HG03280 (cell line): ENCODE data around the gene KIRREL1.

ENCODE experiments used
- ATAC-seq: cut with Tn5 transposase; IDR thresholded peaks from one replicate; pipeline ENCODE4 v1.9.1; 2021; ENCODE audit warnings: mild to moderate bottlenecking, moderate library complexity; ENCODE audit not compliant: unreplicated experiment

Gene KIRREL1

DNA sequence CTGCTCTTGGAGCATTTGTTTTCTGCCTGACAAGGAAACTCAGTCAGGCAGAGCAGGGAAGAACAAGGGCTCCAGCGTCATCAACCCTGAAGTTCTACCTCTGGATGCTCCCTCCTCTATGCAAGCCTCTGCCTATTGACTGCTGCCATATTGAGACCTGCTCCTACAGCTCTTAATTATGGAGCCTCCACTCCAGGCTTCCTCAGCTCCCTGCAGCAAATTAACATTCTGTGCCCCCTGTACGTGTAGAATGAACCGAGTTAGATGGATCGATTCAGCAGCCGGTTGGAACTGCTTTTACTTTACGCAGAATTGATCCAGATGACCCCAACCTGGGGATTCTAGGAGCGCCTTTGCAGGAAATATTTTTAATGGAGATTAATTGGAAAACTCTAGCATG, 68.7 kb downstream of the KIRREL1 start:
- no peak for ATAC-seq

DNA sequence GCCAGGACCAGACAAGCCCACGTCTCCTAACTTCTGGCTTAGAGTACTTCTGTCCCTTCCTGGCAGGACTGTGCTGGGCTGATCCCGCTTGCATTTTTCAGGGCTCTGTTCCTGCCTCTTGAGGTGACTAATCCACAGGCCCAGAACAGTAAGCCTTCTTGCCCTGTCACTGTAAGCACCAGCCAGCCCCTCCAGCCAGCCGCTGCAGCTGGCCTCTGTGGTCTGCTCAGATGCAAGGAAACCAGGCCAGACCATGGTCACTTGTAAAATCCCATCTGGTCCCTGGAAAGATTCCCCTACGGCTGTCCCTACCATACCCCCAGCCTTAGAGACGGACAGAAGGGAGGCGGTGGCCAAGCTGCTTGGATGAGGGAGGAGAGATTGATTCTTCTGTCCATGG, 74.2 kb downstream of the KIRREL1 start:
- no peak for ATAC-seq

DNA sequence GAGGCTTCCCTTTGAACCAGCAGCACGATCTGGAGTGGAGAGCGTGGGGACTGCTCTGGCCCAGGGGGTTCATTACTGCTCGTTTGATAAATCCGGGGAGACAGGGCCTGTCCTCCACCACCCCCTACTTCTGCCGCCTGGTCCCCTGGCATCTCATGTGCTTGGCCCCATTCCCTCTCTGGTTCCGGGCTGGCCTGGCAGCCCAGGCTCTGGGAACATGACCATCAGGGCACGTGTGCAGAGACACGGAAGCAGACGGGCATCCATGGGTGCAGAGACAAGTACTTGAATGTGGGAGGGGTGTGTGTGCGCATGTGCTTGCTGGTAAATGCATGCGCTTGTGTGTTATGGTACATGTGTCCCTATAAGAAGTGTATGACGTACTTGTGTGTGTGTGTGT, 75.5 kb downstream of the KIRREL1 start:
- ATAC-seq: no peak

DNA sequence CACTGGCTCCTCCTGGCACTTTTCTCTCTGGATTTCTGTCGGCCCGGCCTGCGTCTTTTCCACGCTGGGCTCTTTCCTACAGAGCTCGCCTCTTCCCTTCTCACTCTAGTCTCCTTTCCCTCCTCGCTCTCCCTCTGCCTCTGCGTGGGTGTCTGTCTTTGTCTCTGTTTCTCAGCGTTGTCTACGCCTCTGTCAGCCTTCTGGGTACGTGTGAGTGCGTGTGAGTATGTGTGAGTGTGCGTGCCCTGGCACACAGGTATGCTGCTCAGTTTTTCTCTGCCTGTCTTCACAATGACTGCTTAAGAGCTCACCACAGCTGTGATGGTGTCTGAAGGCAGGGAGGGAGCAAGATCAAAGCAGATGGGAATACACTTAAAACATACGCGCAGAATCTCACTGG, 77.7 kb downstream of the KIRREL1 start:
- ATAC-seq: no peak

DNA sequence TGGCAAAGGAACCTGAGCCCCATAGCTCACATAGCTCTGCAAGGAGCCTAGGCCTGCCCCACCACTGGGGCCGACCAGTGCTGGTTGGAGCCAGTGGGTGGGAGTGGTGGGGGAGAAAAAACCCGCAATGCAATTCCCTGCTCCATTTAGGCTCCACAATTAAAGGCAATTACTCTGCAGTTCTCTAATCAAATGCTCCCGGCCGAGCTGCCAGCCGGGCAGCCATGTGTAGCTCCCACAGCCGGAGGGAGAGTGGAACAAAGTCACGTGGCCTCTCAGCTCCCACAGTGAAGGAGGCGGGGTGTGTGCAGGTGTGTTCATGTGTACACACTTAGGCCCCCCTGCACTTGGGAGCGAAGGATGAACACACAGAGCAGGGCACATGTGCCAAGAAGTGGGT, 81.6 kb downstream of the KIRREL1 start:
- no peak for ATAC-seq

DNA sequence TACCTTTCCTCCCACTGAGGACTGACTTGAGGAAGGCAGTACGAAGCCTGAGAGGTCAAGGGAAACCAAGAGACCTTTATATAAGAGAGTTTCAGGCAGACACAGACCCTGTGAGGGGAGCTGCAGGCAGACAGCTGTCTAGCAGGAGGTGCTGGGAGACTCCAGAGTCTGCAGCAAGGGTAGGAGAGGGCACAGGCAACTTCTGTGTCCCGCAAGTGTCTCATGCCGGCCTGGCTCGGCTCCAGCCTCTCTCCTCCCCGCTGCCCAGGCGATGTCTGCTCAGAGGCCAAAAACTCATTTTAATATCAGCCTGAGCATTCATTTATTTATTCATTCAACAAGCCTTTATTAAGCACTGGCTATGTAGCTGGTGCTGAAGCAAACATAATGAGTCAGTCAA, 83.0 kb downstream of the KIRREL1 start:
- no peak for ATAC-seq

DNA sequence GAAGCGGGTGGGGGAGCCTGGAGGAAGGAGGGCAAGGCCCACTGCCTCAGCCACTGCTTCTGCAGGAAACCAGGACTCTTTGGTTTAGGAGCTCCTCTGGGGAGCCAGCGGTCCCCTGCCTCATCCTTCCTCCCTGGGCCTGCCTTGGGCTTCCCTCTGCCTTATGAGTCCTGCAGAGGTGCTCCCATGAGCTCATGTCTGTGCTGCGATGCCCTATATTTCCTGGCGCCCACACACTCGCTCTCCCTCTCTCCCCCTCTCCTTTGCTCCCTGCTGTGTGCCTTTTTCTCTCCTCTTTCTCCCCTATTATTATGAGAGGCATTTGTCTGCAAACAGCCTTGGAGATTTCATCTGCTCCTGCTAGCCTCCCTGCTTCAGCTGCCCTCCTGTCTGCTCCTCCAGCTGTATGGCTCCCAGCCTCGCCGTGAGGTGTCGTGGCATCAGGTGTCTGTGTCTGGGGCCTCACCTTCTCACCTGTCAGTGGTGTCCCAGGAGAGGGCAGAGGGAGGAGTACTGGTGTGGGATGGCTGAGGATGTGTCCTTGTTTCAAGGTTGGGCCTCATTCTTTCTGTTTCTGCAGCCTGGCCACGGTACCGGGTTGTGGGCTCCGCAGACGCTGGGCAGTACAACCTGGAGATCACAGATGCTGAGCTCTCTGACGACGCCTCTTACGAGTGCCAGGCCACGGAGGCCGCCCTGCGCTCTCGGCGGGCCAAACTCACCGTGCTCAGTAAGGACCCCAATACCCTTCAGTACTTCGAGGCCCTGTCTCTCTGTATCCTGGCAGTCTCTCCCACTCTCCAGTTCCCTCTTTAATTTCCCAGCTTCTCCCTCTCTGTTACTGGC, 84.2 kb downstream of the KIRREL1 start:
- ATAC-seq: no peak

DNA sequence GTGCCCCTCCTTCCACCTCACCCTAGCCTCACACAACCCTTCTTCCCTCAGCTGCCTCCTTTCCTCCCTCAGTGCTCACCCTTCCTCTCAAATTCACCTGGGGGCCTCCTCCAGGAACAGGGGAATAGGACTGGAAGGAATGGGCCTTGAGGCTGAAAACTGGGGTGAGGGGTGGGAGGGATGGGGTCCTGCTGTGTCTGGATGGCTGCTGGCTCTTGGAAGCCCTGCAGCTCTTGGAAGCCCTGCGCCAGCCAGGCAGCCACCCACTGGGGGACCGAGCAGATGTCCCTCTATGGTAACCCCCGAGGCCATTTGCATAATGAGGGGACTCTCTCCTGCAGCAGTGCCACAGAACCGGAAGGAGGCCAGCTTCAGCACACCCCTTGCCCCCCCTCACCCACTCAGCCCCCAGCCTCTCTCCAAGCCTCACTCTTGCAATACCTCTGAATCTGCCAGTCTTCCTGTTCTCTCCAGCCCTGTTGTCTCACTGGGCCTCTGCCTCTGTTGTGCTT, 85.2 kb downstream of the KIRREL1 start:
- ATAC-seq: no peak

DNA sequence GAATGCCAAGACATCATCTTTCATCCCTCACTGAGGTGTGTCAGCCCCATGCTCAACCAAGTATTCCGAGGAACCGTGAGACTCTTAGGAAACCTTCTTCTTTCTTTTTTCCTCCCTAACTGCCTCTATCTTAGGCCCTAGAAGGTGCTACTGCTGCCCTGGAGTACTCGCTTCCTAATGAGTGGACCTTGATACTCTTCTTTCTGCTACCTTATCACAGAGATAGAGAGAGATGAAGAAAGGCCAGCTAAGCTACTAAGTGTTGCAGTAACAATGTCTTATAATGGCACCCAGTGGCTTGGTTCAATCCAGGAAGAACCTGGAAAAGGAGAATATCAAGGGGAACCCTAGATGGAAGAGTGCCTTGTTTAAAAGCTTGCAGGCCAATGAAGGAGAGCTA, 86.6 kb downstream of the KIRREL1 start:
- no peak for ATAC-seq

DNA sequence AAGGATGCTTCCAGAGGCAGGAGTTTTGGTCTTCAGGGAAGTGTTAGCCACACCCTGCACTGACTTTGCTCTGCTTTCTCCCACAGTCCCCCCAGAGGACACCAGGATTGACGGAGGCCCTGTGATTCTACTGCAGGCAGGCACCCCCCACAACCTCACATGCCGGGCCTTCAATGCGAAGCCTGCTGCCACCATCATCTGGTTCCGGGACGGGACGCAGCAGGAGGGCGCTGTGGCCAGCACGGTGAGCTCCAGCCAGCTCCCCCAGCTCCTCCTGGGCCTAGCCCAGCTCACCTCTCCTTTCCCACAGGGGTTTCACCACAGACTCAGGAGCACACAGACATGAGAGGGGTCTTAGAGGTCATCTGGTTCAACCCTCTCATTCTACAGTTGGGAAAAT, 90.9 kb downstream of the KIRREL1 start:
- ATAC-seq: no peak

DNA sequence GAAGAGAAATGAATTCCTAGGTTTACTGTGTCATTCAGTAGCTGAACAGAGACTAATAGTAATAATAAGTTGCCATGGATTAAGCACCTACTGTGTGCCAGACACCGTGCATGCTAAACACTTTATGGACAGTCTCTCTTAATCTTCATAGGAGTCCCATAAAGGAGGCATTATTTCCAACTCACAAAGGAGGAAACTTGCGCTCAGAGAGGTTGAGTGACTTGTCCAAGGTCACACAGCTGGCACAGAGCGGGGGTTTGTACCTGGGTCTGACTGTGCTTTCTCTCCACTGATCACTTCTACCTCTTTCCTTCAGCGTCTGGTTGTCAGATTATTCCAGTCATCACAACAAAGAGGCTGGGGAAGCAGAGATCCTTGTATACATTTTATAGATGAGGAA, 91.3 kb downstream of the KIRREL1 start:
- no peak for ATAC-seq

DNA sequence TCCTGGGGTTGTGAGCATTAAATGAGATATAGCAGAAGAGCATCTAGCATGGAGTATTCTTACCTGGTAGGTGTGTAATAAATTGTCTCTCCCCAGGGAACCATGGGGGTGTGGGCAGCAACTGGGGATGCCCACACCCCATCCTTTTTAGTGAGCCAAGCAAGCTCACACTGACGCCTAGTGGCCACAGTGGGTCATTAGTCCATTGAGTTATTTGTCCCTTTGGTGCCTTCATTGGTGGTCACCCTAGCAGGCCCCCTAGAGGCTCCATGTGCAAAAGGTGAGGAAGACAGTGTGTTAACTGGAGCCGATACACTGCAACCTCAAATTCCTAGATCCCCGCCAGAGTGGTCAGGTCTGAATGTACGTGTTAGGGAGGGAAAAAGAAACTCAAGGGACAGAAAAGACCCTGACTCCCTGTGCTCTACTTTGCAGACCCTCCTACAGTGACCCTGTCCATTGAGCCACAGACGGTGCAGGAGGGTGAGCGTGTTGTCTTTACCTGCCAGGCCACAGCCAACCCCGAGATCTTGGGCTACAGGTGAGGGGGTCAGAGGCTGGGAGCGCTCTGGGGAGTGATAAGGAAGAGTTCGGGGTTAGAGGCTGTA, 94.0 kb downstream of the KIRREL1 start:
- ATAC-seq: peak; percentile 64

DNA sequence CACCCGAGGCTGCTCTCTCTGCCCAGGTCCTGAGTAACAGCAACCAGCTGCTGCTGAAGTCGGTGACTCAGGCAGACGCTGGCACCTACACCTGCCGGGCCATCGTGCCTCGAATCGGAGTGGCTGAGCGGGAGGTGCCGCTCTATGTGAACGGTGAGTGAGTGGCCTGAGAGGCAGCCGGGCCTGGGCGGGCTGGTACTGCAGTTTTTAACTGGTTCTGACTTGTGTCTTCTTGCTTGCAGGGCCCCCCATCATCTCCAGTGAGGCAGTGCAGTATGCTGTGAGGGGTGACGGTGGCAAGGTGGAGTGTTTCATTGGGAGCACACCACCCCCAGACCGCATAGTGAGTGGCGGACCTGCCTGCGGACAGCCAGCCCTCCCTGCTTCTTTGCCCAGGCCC, 96.0 kb downstream of the KIRREL1 start:
- no peak for ATAC-seq

DNA sequence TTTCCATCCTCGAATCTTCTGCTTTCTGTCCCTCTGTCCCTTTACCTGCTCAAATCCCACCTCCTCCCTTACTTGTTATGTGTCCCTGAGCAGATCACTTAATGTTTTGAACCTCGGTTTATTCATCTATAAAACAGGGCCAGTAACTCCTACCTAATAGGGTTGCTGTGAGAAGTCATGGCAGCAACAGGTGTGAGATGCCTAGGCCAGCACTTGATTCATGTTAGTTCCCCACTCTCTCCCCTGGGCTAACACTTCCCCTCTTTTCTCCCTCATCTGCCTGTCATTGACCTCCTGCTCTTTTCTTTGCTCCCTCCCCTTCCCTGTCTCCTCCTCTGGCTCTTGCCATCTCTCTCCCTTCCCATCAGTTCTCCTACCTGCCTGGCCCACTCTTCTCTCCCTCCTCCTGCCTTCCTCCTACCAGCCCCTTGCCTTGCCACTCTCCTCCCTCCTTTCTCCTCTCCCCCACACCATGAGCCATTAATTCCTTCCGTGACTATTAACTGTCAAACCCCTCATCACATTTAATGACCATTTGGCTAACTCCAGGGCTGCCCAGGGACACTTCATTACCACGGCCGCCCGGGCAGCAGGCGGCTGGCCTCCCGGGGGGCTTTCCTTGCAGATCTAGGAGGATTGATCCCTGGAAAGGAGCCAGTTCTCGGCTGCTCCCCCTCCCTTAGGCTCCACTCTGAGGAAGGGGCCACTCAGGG, 96.6 kb downstream of the KIRREL1 start:
- no peak for ATAC-seq

DNA sequence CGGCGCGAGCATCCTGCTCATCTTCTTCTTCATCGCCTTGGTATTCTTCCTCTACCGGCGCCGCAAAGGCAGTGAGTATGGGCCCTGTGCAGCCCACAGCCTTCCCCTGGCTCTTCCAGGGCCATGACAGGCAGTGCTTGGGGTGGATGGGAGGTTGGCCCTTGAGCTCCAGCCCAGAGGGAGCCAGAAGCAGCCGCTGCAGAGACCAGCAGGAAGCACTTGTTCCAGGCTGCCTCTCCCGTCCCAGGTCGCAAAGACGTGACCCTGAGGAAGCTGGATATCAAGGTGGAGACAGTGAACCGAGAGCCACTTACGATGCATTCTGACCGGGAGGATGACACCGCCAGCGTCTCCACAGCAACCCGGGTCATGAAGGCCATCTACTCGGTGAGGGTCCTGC, 99.9 kb downstream of the KIRREL1 start:
- ATAC-seq: no peak

DNA sequence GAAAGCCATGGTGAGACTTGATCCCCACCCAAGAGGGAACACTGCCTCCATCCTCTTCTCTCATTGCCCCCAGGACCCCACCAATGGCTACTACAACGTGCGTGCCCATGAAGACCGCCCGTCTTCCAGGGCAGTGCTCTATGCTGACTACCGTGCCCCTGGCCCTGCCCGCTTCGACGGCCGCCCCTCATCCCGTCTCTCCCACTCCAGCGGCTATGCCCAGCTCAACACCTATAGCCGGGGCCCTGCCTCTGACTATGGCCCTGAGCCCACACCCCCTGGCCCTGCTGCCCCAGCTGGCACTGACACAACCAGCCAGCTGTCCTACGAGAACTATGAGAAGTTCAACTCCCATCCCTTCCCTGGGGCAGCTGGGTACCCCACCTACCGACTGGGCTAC, 101.1 kb downstream of the KIRREL1 start:
- no peak for ATAC-seq

DNA sequence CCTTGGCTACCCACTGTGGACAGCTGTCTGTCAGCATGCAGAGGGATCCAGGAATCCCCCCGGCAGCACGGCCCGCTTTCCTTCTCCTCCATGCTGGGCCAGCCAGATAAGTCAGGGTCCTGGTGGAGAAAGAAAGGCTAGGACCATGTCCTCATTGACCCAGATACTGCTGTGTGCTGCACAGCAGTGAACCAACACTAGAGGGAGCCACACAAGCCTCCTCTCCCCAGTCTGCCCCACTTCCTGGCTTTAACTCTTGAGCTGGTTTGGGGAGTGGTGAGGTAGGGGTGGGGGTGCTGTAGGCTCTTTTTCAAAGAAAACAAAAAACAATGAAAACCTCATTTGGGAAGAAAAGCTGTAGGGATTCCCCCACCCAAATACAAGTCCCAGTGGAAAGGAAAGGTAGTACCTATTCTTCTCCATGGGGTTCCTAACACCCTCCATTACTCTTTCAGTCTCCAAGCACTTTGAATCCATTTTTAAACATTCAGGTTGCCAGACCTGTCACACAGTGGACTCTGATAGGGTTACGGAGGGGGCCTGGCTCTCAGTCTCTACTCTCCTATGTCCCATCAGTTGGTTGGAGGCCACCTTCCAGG, 102.4 kb downstream of the KIRREL1 start:
- ATAC-seq: no peak

DNA sequence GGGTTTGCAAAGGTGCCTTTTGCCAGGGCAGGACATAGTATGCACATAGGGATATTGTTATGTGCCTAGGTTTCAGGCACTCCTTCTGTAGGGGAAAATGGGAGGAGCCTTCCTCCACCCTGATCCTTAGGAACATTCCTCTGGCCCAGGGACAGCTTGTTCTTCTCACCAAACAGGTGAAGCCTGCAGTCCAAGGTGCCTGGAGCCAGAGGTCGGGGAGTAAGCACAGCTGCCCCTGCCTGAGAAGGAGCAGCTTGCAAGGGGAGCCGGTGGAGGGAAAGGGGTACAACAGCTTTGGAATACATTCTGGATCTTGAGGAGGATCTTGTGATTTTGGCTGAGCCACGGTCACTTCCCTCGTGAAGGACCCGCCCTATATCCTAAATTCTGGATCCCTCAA, 104.8 kb downstream of the KIRREL1 start:
- no peak for ATAC-seq

DNA sequence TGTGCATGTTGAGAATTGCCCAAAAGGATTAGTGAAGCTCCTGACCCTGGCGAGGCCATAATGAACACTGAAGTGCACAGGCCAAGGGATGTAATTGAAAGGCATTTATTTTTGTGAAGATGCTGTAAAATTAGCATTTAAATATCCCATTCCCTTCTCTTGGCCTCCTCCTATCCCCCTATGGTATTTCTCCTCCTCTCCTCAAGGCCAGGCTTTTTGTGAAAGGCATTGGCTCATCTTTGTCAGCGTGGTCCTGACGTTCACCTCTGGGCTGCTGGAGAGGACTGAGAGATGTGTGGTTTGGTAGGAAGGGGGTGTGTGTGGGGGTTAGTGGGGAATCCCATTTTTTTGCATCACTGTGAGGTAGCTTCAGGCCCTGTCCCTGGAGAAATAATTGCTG, 105.7 kb downstream of the KIRREL1 start:
- no peak for ATAC-seq

DNA sequence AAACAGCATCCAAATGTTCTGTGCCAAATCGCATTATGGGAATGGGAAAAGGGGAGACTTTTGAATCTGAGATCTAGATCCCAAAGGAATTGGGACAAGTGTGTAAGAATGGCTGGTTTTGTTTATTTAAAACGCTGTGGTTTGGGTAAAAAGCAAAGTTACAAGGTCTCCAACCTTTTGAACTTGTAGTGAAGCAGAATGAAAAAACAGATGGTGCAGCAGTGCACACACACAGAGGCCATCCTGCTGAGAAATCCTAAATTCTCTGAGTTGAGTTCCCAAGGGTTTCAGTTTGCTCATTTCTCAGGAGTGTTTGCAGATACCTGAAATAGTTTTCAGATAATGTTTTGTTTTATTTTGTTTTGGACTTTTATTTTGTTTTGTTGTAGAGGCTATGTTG, 107.1 kb downstream of the KIRREL1 start:
- ATAC-seq: no peak

DNA sequence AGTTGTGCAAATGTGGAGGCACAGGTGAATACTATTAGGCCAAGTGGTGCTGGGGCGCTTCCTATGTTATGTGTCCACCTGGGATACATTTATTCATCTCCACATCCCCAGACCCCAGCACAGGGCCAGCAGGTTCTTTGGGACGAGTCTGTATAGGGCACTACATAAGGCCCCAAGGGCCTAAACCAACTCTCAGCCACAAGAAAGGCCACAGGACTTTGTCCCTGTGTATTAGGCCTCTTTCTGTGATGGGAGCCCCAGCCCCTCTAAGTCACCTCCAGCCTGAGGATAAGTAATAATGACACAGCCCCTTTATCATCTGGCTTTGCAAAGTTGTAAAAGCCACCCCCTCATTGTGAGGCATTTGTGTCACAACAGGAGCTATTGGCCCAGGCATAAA, 108.0 kb downstream of the KIRREL1 start:
- no peak for ATAC-seq
